Activated T-helper 17 cell treated with anti-CD3 and anti-CD28 coated beads, Interleukin-2, amount 50 U/mL, for 72 hours (primary cell): ENCODE measurements around the gene PDE4C. TPM values are rescaled to one million over a fixed set of nuclear protein-coding genes. Genes with fewer than 3 reads are reported as not detected.
A peak's percentile ranks its signal among the peaks of the same experiment; 100 is the strongest.

Experiments
- ATAC-seq: fragments of 150-1000 bp; cut with Tn5 transposase; replicated peaks from 2 replicates; pipeline ENCODE4 v1.10.0; 2021; ENCODE audit warnings: mild to moderate bottlenecking, moderate library complexity
- H3K27ac Mint-ChIP-seq: one replicate; pipeline ENCODE4 v1.8.0; 2022; ENCODE audit warnings: mixed read lengths
- H3K27me3 Mint-ChIP-seq: one replicate; pipeline ENCODE4 v1.8.0; 2022; ENCODE audit warnings: mixed read lengths
- H3K36me3 Mint-ChIP-seq: one replicate; pipeline ENCODE4 v1.8.0; 2022; ENCODE audit warnings: low read depth, mild to moderate bottlenecking, mixed read lengths
- H3K4me1 Mint-ChIP-seq: one replicate; pipeline ENCODE4 v1.8.0; 2022; ENCODE audit warnings: mixed read lengths
- H3K4me3 Mint-ChIP-seq: one replicate; pipeline ENCODE4 v1.8.0; 2022; ENCODE audit warnings: mild to moderate bottlenecking, mixed read lengths
- H3K9me3 Mint-ChIP-seq: one replicate; pipeline ENCODE4 v1.8.0; 2022; ENCODE audit warnings: mixed read lengths
- total RNA-seq, 2 donors: library from RNA; stranded (reverse); gene quantifications; one replicate each; pipeline ENCODE4 v1.2.3, GENCODE V29; 2022

PDE4C gene
- total RNA-seq, 2 donors from 2014 or later, result 0.95 to 1.4 TPM

DNA sequence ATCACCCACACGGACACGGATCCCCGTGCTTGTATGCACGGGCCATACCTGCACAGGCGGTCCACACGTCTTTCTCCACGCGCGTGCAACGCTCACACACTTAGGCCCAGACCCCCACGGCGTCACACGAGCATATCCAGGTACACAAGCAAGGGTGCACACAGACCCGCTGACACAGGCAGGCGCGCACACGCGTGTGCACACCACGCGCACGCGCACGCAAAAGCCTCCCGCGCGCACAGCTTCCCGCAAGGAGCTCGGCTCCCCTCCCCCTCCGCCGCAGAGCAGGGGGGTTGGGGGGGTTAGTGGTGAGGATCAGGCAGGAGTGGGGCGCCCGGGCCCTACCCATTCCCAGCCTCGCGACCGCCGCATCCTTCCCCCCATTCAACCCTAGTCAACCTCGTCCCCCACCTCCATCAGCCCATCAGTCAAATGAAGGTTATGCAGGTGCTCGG lies 22.8 kb downstream of the PDE4C start:
- Mint-ChIP-seq H3K4me3 (peak overlapping the region; percentile 94), H3K27me3 (peaks cover 1% of the 10 kb centered on the region), H3K4me1 (no peaks in the 10 kb centered on the region), H3K27ac (no peak overlapping the region), H3K9me3 (no peaks in the 10 kb centered on the region), H3K36me3 (peaks cover 46% of the 10 kb centered on the region)
- ATAC-seq, result peak; percentile 3

GRCh38 chr19:18202778-18203407 lies 23.3 kb downstream of the PDE4C start:
- no peaks in the 10 kb centered on the region for H3K27me3 Mint-ChIP-seq
- H3K36me3 Mint-ChIP-seq, result peaks cover 52% of the 10 kb centered on the region
- H3K4me1 Mint-ChIP-seq, result no peaks in the 10 kb centered on the region
- ATAC-seq, result no peak
- H3K9me3 Mint-ChIP-seq, result no peaks in the 10 kb centered on the region
- H3K4me3 Mint-ChIP-seq, result peak overlapping the region; percentile 94
- no peak overlapping the region for H3K27ac Mint-ChIP-seq

DNA sequence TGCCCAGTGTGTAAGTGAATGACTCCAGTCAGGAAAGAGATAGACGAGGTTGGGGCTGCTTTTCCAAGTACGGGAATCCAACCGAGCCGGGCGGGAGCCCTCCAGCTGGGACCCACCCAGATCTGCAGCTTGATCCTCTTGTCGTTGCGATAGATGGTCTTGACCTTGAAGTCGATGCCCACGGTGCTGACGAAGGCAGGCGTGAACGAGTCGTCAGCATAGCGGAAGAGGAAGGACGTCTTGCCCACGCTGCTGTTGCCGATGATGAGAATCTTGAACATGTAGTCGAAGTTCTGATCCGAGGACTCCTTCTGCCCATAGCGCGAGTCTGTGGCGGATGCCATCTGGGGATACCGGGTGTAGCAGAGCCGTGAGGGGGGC lies 23.9 kb downstream of the PDE4C start:
- no peak for ATAC-seq
- H3K4me1 Mint-ChIP-seq, result no peaks in the 10 kb centered on the region
- H3K9me3 Mint-ChIP-seq, result no peaks in the 10 kb centered on the region
- no peak overlapping the region for H3K27ac Mint-ChIP-seq
- peak overlapping the region; percentile 94 for H3K4me3 Mint-ChIP-seq
- H3K36me3 Mint-ChIP-seq, result peaks cover 53% of the 10 kb centered on the region
- H3K27me3 Mint-ChIP-seq, result no peaks in the 10 kb centered on the region

DNA sequence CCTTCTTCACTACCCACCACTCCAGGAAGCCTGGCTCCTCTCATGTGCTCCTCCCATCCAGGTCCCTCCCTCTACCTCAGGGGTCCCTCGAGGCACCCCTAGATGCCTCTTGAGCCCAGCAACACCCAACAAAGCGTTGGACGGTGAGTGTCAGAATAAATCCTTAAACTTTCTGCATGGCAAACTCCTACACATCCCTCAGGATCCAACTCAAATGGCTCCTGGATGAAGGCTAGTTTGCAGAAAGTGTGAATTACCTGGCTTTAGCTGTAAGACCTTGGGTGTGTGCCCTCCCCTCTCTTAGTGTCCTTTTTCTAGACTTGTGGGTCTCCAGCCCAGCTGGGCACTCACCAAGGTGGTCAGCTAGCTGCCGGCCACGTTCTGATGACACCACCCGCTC lies 27.9 kb downstream of the PDE4C start:
- no peak for ATAC-seq
- no peak overlapping the region for H3K4me3 Mint-ChIP-seq
- H3K4me1 Mint-ChIP-seq, result peaks cover 8% of the 10 kb centered on the region
- no peaks in the 10 kb centered on the region for H3K27me3 Mint-ChIP-seq
- no peaks in the 10 kb centered on the region for H3K9me3 Mint-ChIP-seq
- peaks cover 49% of the 10 kb centered on the region for H3K36me3 Mint-ChIP-seq
- no peak overlapping the region for H3K27ac Mint-ChIP-seq

- Mint-ChIP-seq H3K4me3 (no peak overlapping the region), H3K9me3 (no peaks in the 10 kb centered on the region), H3K36me3 (peaks cover 51% of the 10 kb centered on the region), H3K27ac (no peak overlapping the region), H3K27me3 (no peaks in the 10 kb centered on the region), H3K4me1 (peaks cover 8% of the 10 kb centered on the region)
- ATAC-seq, result no peak
Observed at GRCh38 chr19:18197941-18198340, 28.3 kb downstream of the PDE4C start.

DNA sequence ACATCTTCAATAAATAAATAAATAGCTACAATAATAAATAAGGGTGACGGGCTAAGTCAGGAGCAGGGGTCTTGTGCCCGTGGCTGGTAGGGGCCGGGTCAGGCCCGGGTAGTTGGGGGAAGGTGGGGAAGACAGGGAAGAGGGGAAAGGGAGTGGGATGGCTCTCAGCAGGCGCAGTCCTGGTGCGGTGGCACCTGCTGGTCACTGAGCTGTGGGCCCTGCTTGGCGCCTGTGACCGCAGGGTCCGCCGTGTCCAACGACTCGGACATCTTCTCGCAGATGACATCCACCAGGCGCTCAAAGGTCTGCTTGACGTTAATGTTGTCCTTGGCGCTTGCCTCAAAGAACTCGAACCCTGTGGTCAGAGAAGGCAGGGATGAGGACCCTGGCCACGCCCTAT lies 28.9 kb downstream of the PDE4C start:
- Mint-ChIP-seq H3K36me3 (peaks cover 50% of the 10 kb centered on the region), H3K27ac (no peak overlapping the region), H3K9me3 (no peaks in the 10 kb centered on the region), H3K4me1 (peaks cover 8% of the 10 kb centered on the region), H3K27me3 (no peaks in the 10 kb centered on the region), H3K4me3 (no peak overlapping the region)
- ATAC-seq, result no peak

- no peaks in the 10 kb centered on the region for H3K9me3 Mint-ChIP-seq
- H3K27ac Mint-ChIP-seq, result no peak overlapping the region
- no peak overlapping the region for H3K4me3 Mint-ChIP-seq
- no peak for ATAC-seq
- peaks cover 42% of the 10 kb centered on the region for H3K36me3 Mint-ChIP-seq
- H3K4me1 Mint-ChIP-seq, result peaks cover 8% of the 10 kb centered on the region
- no peaks in the 10 kb centered on the region for H3K27me3 Mint-ChIP-seq
Observed at GRCh38 chr19:18196511-18196845, 29.8 kb downstream of the PDE4C start.

- Mint-ChIP-seq H3K4me3 (peak overlapping the region; percentile 86), H3K27ac (no peak overlapping the region), H3K36me3 (peaks cover 31% of the 10 kb centered on the region), H3K4me1 (peaks cover 8% of the 10 kb centered on the region), H3K9me3 (no peaks in the 10 kb centered on the region), H3K27me3 (no peaks in the 10 kb centered on the region)
- ATAC-seq, result no peak
Observed at GRCh38 chr19:18194554-18195238, 31.5 kb downstream of the PDE4C start.

GRCh38 chr19:18194181-18194530 lies 32.1 kb downstream of the PDE4C start:
- ATAC-seq, result no peak
- Mint-ChIP-seq H3K36me3 (peaks cover 25% of the 10 kb centered on the region), H3K4me1 (peaks cover 8% of the 10 kb centered on the region), H3K9me3 (no peaks in the 10 kb centered on the region), H3K4me3 (peak overlapping the region; percentile 86), H3K27ac (peak overlapping the region; percentile 28), H3K27me3 (no peaks in the 10 kb centered on the region)

GRCh38 chr19:18193388-18194180 lies 32.7 kb downstream of the PDE4C start:
- no peak for ATAC-seq
- Mint-ChIP-seq H3K9me3 (no peaks in the 10 kb centered on the region), H3K4me3 (peak overlapping the region; percentile 86), H3K27ac (peak overlapping the region; percentile 80), H3K4me1 (peaks cover 8% of the 10 kb centered on the region), H3K36me3 (peaks cover 20% of the 10 kb centered on the region), H3K27me3 (no peaks in the 10 kb centered on the region)

DNA sequence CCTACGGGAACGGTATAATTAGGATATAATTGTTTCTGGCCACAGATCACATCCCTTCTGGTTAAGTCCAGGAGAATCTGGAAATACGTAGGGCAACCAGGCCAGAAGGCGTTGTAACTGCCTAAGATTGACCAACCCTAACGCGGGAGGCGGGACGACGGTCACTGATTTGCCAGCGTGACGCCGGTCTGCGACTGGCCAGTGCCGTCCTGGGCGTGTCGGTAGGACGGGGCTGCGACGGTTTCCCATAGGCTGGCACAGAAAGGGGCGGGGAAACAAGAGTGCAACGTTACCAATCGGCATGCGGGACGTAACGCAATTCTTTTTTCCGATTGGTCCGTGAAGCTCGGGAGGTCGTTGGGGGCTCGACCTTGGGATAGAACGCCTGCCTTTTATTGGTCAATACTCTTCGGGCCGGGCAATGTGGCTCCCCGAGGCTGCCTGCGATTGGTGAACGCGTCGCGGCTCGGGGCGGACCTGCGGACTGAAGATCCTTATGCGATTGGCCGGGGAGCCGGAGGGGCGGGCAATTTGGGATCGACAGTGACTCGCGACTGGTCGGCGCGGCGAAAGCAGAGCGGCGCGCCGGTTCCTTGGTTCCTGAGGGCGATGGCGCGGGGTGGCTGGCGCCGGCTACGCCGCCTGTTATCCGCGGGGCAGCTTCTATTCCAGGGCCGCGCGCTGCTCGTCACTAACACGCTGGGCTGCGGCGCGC lies 33.4 kb downstream of the PDE4C start, which contains the start of gene MPV17L2:
MPV17L2 (plus strand) TSS at position 546 of the 715 bp plus-strand sequence; CDS start at position 610, 64 bp downstream.
- Mint-ChIP-seq H3K27ac (peak within 1 kb of the TSS; percentile 80), H3K9me3 (no peaks in the 10 kb centered on the region), H3K4me3 (peak within 1 kb of the TSS; percentile 86), H3K36me3 (peaks cover 12% of the 10 kb centered on the region), H3K27me3 (no peaks in the 10 kb centered on the region), H3K4me1 (peaks cover 8% of the 10 kb centered on the region)
- ATAC-seq, result peak; percentile 95

- no peak for ATAC-seq
- H3K27me3 Mint-ChIP-seq, result no peaks in the 10 kb centered on the region
- peak overlapping the region; percentile 80 for H3K27ac Mint-ChIP-seq
- peaks cover 8% of the 10 kb centered on the region for H3K4me1 Mint-ChIP-seq
- H3K36me3 Mint-ChIP-seq, result peaks cover 11% of the 10 kb centered on the region
- H3K9me3 Mint-ChIP-seq, result no peaks in the 10 kb centered on the region
- H3K4me3 Mint-ChIP-seq, result peak overlapping the region; percentile 86
Observed at GRCh38 chr19:18191640-18192062, 34.6 kb downstream of the PDE4C start.

DNA sequence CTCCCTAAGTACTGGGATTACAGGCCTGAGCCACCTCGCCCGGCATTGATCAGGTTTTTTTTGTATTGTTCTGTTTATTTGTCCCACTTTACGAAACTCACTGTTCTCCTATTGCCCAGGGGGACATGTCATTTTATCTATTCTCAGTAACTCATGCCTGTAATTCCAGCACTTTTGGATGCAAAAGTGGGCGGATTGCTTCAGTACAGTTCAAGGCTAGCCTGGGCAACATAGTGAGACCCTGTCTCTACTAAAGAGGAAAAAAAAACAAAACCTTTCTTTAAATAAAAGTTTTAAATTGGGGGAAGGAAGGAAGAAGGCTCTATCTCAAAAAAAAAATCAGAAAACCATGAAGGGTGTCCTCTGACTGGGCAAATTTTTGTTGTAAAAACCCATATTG lies 36.0 kb downstream of the PDE4C start:
- no peak overlapping the region for H3K27ac Mint-ChIP-seq
- ATAC-seq, result no peak
- no peak overlapping the region for H3K4me3 Mint-ChIP-seq
- H3K4me1 Mint-ChIP-seq, result peaks cover 8% of the 10 kb centered on the region
- H3K36me3 Mint-ChIP-seq, result peaks cover 6% of the 10 kb centered on the region
- peaks cover 3% of the 10 kb centered on the region for H3K27me3 Mint-ChIP-seq
- H3K9me3 Mint-ChIP-seq, result no peaks in the 10 kb centered on the region

GRCh38 chr19:18185538-18185937 lies 40.7 kb downstream of the PDE4C start:
- ATAC-seq, result no peak
- Mint-ChIP-seq H3K27me3 (peaks cover 3% of the 10 kb centered on the region), H3K4me3 (no peak overlapping the region), H3K27ac (no peak overlapping the region), H3K36me3 (no peaks in the 10 kb centered on the region), H3K9me3 (no peaks in the 10 kb centered on the region), H3K4me1 (no peaks in the 10 kb centered on the region)
